ENCODE measurements around the gene TMEM178A.

- TF ChIP-seq CTCF (IDR thresholded peaks at IDR 0.05) (no peak), EP300 (IDR thresholded peaks at IDR 0.05; ENCODE audit: low read depth) (no peak), POLR2A (IDR thresholded peaks at IDR 0.05) (no peak), POLR2AphosphoS5 (IDR thresholded peaks at IDR 0.05) (no peak)
These were observed 2.9 kb downstream of the TMEM178A start for GRCh38 chr2:39668576-39669080.

All from transverse colon (tissue), 4 donors.